LNCaP clone FGC (cell line): ENCODE data around the gene UBAP1L.

Experiments
- DNase-seq: peaks from one replicate; pipeline ENCODE4 v3.0.0-alpha.2; 2011; ENCODE audit warnings: low read depth
- H3K4me3 ChIP-seq: 2 replicates; pipeline ENCODE4 v1.5.1; 2011; ENCODE audit warnings: mild to moderate bottlenecking, low read depth, low read length, control low read depth
- TF ChIP-seq, protein P1 (sequence below): IDR thresholded peaks from 2 replicates; pipeline ENCODE4 v1.5.1; 2012; ENCODE audit warnings: mild to moderate bottlenecking; ENCODE audit not compliant: control insufficient read depth, insufficient read depth; ENCODE audit errors: extremely low read depth

Gene UBAP1L

GRCh38 chr15:65056106-65056505 is 58.9 kb downstream of the UBAP1L start:
- DNase-seq, result no peak
- no peak overlapping the region for H3K4me3 ChIP-seq
- TF ChIP-seq, protein P1, sequence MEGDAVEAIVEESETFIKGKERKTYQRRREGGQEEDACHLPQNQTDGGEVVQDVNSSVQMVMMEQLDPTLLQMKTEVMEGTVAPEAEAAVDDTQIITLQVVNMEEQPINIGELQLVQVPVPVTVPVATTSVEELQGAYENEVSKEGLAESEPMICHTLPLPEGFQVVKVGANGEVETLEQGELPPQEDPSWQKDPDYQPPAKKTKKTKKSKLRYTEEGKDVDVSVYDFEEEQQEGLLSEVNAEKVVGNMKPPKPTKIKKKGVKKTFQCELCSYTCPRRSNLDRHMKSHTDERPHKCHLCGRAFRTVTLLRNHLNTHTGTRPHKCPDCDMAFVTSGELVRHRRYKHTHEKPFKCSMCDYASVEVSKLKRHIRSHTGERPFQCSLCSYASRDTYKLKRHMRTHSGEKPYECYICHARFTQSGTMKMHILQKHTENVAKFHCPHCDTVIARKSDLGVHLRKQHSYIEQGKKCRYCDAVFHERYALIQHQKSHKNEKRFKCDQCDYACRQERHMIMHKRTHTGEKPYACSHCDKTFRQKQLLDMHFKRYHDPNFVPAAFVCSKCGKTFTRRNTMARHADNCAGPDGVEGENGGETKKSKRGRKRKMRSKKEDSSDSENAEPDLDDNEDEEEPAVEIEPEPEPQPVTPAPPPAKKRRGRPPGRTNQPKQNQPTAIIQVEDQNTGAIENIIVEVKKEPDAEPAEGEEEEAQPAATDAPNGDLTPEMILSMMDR, result no peak

GRCh38 chr15:65055201-65055870 is 59.7 kb downstream of the UBAP1L start:
- DNase-seq, result no peak
- TF ChIP-seq, protein P1, result no peak
- no peak overlapping the region for H3K4me3 ChIP-seq

DNA sequence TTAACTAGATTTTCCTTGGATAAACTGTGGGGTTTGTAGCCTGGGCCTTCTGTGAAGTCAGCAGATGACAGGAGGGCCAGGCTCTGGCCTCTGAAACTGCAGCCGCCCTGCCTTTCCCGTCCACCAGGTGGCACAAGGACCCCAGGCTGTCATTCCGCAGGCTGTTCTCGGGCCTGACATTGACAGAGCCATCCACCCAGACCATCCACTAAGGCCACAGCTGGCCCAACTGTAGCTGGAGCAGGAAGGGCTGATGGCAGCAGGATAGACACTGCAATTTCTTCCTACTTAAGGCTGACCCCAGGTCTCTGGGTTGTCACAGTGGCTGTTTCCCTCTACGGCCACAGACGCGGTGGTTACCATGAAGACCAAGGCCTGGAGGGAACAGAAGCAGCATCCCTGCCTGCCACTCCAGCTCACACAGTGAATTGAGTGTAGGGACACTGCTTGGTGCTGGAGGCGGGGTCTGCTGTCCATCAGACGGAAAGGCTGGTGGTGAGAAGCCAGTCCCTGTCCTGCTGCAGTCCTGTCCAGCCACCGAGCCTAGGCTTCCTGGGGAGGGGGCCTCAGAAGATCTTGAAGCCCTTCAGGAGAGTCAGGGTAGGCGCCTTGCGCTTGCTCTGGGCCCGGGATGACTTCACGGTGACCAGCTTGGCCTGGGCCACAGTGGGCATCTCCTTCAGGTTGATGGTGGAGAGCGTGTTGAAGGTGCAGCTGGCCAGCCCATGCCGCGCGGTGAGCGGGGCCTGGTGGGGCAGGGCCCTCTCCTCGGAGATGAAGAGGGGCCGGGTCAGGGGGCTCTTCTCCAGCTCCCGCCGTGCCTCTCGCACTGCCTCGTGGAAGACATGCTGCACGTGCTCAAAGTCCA is 60.4 kb downstream of the UBAP1L start:
- TF ChIP-seq, protein P1, result peak; percentile 95
- no peak overlapping the region for H3K4me3 ChIP-seq
- peak; percentile 23 for DNase-seq

- no peak for DNase-seq
- no peak overlapping the region for H3K4me3 ChIP-seq
- TF ChIP-seq, protein P1, result no peak
These were observed 62.0 kb downstream of the UBAP1L start for GRCh38 chr15:65052956-65053355.

- DNase-seq, result no peak
- TF ChIP-seq, protein P1, result no peak
- H3K4me3 ChIP-seq, result no peak overlapping the region
These were observed 63.7 kb downstream of the UBAP1L start for GRCh38 chr15:65051266-65051665.

DNA sequence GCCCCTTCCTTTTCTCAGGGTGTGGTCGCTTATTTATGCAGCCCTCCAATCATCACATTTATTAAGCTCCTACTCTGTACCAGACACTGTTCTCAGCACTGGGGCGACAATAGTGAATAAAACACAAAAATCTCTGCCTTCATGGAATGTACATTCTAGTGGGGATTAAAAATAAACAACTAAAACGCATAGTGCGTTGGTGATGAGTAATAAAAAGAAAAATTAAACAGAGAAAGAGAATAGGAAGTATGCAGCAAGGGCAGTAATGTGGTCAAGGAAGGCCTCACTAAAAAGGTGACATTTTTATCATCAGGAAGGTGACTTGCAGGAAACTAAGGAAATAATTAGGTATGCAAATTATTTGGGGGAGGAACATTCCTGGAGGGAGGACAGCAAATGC is 64.7 kb downstream of the UBAP1L start:
- no peak for DNase-seq
- TF ChIP-seq, protein P1, result no peak
- no peak overlapping the region for H3K4me3 ChIP-seq

- TF ChIP-seq, protein P1, result no peak
- DNase-seq, result peak; percentile 83
- H3K4me3 ChIP-seq, result peak overlapping the region; percentile 43
These were observed 65.6 kb downstream of the UBAP1L start for GRCh38 chr15:65049418-65049840.
